ENCODE measurements around the gene UNC5C. TPM values are rescaled to one million over a fixed set of nuclear protein-coding genes. Genes with fewer than 3 reads are reported as not detected.
A peak's percentile ranks its signal among the peaks of the same experiment; 100 is the strongest.

UNC5C gene
- total RNA-seq, 2 experiments from 2014 or later = not detected

GRCh38 chr4:95293014-95293413, 255.8 kb downstream of the UNC5C start:
- peaks cover 60% of the 10 kb centered on the region for H3K4me1 Mint-ChIP-seq (ENCODE audit: low read depth)
- H3K27ac Mint-ChIP-seq = peak overlapping the region; percentile 63
- H3K36me3 Mint-ChIP-seq (ENCODE audit: low read depth) = no peaks in the 10 kb centered on the region
- peak; percentile 86 for ATAC-seq (ENCODE audit: poor library complexity)
- H3K27me3 ChIP-seq (ENCODE audit: control insufficient read depth in 1 of 2, insufficient read depth in 2 of 2, low read length in 2 of 2) = no peaks in the 10 kb centered on the region
- peak in 3 of 14 experiments; percentile 22 to 61 (median 24) for DNase-seq
- intact Hi-C loops (cut with DNase I, micrococcal nuclease) = no loop called here
- no peak overlapping the region for H3K4me3 ChIP-seq (ENCODE audit: low read length)
- ChIA-PET CTCF (no interaction called here), POLR2A (interaction anchor here (1.9 kb wide), 1 partner anchor 11 kb away, joined by 4 read pairs; no protein-coding TSS in a partner anchor)
- H3K4me3 Mint-ChIP-seq = no peak overlapping the region
- no peak overlapping the region for H3K27ac ChIP-seq (ENCODE audit: low read depth in 1 of 2, low read length in 2 of 2)
- no peaks in the 10 kb centered on the region for H3K9me3 Mint-ChIP-seq
- peaks cover 11% of the 10 kb centered on the region for H3K4me1 ChIP-seq (ENCODE audit: insufficient read depth, low read length)
- no peaks in the 10 kb centered on the region for H3K9me3 ChIP-seq (ENCODE audit: control insufficient read depth in 1 of 2, insufficient read depth in 1 of 2, low read length in 2 of 2)
- TF ChIP-seq, protein P1, sequence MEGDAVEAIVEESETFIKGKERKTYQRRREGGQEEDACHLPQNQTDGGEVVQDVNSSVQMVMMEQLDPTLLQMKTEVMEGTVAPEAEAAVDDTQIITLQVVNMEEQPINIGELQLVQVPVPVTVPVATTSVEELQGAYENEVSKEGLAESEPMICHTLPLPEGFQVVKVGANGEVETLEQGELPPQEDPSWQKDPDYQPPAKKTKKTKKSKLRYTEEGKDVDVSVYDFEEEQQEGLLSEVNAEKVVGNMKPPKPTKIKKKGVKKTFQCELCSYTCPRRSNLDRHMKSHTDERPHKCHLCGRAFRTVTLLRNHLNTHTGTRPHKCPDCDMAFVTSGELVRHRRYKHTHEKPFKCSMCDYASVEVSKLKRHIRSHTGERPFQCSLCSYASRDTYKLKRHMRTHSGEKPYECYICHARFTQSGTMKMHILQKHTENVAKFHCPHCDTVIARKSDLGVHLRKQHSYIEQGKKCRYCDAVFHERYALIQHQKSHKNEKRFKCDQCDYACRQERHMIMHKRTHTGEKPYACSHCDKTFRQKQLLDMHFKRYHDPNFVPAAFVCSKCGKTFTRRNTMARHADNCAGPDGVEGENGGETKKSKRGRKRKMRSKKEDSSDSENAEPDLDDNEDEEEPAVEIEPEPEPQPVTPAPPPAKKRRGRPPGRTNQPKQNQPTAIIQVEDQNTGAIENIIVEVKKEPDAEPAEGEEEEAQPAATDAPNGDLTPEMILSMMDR (IDR thresholded peaks at IDR 0.05) = no peak
- H3K27me3 Mint-ChIP-seq = no peaks in the 10 kb centered on the region
- no peaks in the 10 kb centered on the region for H3K36me3 ChIP-seq (ENCODE audit: insufficient read depth, low read length)

DNA sequence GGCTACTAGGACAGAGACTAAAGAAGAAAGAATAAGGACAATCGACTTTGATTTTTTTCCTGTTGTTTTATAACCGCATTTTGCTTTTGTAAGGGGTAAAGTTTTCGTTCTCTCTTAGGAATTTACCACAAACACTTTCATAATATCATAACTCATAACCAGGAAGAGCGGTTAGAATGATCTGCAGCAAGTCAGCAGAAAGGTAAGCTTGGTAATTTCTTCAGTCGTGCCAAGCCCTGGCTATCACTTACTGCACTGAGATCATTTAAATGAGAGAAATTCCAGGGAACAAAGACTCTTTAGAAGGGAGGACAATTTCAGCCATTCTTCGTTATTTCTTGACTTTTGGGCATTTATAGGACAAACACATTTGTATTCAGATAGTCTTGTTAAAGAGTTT, 258.1 kb downstream of the UNC5C start:
- ATAC-seq (ENCODE audit: poor library complexity) = peak; percentile 22
- H3K9me3 ChIP-seq (ENCODE audit: control insufficient read depth in 1 of 2, insufficient read depth in 1 of 2, low read length in 2 of 2) = no peaks in the 10 kb centered on the region
- DNase-seq = peak in 3 of 14 experiments; percentile 11 to 25 (median 11)
- POLR2A ChIA-PET = no interaction called here
- TF ChIP-seq, protein P1 (IDR thresholded peaks at IDR 0.05) = no peak
- Mint-ChIP-seq H3K4me3 (peak overlapping the region; percentile 21), H3K27ac (peak overlapping the region; percentile 19), H3K4me1 (ENCODE audit: low read depth) (peaks cover 60% of the 10 kb centered on the region), H3K36me3 (ENCODE audit: low read depth) (no peaks in the 10 kb centered on the region), H3K9me3 (no peaks in the 10 kb centered on the region), H3K27me3 (no peaks in the 10 kb centered on the region)
- no peak overlapping the region for H3K27ac ChIP-seq (ENCODE audit: low read depth in 1 of 2, low read length in 2 of 2)
- no peaks in the 10 kb centered on the region for H3K36me3 ChIP-seq (ENCODE audit: insufficient read depth, low read length)
- CTCF ChIA-PET = no interaction called here
- H3K4me3 ChIP-seq (ENCODE audit: low read length) = no peak overlapping the region
- no peaks in the 10 kb centered on the region for H3K27me3 ChIP-seq (ENCODE audit: control insufficient read depth in 1 of 2, insufficient read depth in 2 of 2, low read length in 2 of 2)
- intact Hi-C loops (cut with DNase I, micrococcal nuclease) = no loop called here
- peaks cover 11% of the 10 kb centered on the region for H3K4me1 ChIP-seq (ENCODE audit: insufficient read depth, low read length)

DNA sequence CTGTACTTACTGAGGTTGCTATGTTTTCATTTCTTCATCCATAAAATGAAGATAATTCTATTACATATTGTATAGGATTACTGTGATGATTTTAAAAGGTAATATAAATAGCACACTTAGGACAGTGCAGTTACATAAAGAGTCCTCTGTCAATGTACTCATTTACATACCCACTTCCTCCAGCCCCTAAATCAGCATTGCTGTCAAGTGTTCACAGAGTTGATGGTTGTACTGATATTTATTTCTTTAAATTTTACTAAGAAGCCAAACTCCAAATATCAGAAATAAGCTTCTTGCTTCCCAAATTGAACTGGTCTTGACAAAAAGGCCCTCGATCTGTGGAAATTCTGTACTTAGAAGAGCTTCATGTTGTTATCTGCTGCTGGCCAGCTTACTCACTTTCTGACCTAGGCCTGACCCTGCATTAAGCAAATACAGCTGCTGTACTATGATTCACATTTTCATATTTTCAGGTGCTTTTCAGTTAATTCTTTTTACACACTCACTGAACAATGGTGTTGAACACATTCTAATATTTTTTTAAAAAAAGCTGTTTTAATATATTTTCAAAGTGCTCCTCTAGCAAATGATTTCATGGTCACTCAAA, 259.6 kb downstream of the UNC5C start:
- Histone ChIP-seq H3K36me3 (ENCODE audit: insufficient read depth, low read length) (no peaks in the 10 kb centered on the region), H3K4me1 (ENCODE audit: insufficient read depth, low read length) (peaks cover 11% of the 10 kb centered on the region), H3K27me3 (ENCODE audit: control insufficient read depth in 1 of 2, insufficient read depth in 2 of 2, low read length in 2 of 2) (no peaks in the 10 kb centered on the region), H3K9me3 (ENCODE audit: control insufficient read depth in 1 of 2, insufficient read depth in 1 of 2, low read length in 2 of 2) (no peaks in the 10 kb centered on the region), H3K4me3 (ENCODE audit: low read length) (no peak overlapping the region), H3K27ac (ENCODE audit: low read depth in 1 of 2, low read length in 2 of 2) (no peak overlapping the region)
- intact Hi-C loops (cut with DNase I, micrococcal nuclease) = no loop called here
- Mint-ChIP-seq H3K9me3 (no peaks in the 10 kb centered on the region), H3K27me3 (no peaks in the 10 kb centered on the region), H3K4me1 (ENCODE audit: low read depth) (peaks cover 50% of the 10 kb centered on the region), H3K4me3 (no peak overlapping the region), H3K27ac (no peak overlapping the region), H3K36me3 (ENCODE audit: low read depth) (no peaks in the 10 kb centered on the region)
- TF ChIP-seq, protein P1 (IDR thresholded peaks at IDR 0.05) = no peak
- no peak for ATAC-seq (ENCODE audit: poor library complexity)
- DNase-seq = peak in 1 of 14 experiments; percentile 9
- CTCF ChIA-PET = no interaction called here
- POLR2A ChIA-PET = no interaction called here
